Measurements from ENCODE around the gene ANKRD44. TPM values are rescaled to one million over a fixed set of nuclear protein-coding genes. Genes with fewer than 3 reads are reported as not detected.

Gene ANKRD44
- total RNA-seq, 6 experiments from 2014 or later, result 3.8 to 5.7 (median 4.7) TPM

- TF ChIP-seq CTCF (IDR thresholded peaks at IDR 0.05), result no peak
- Mint-ChIP-seq H3K27me3 (ENCODE audit: insufficient read depth) (peaks cover 1% of the 10 kb centered on the region), H3K27ac (no peak overlapping the region), H3K9me3 (no peaks in the 10 kb centered on the region), H3K36me3 (ENCODE audit: low read depth) (no peaks in the 10 kb centered on the region), H3K4me1 (ENCODE audit: low read depth) (no peaks in the 10 kb centered on the region), H3K4me3 (no peak overlapping the region)
- DNase-seq, result no peak
Measured at GRCh38 chr2:197196541-197197180, 113.9 kb downstream of the ANKRD44 start.

- peaks cover 1% of the 10 kb centered on the region for H3K27me3 Mint-ChIP-seq (ENCODE audit: insufficient read depth)
- H3K27ac Mint-ChIP-seq, result no peak overlapping the region
- DNase-seq, result no peak
- H3K9me3 Mint-ChIP-seq, result no peaks in the 10 kb centered on the region
- H3K4me1 Mint-ChIP-seq (ENCODE audit: low read depth), result no peaks in the 10 kb centered on the region
- no peak overlapping the region for H3K4me3 Mint-ChIP-seq
- TF ChIP-seq CTCF (IDR thresholded peaks at IDR 0.05), result no peak
- H3K36me3 Mint-ChIP-seq (ENCODE audit: low read depth), result no peaks in the 10 kb centered on the region
Measured at GRCh38 chr2:197195518-197195917, 115.1 kb downstream of the ANKRD44 start.

GRCh38 chr2:197191940-197192322 lies 118.6 kb downstream of the ANKRD44 start:
- no peak for TF ChIP-seq CTCF (IDR thresholded peaks at IDR 0.05)
- no peak overlapping the region for H3K4me3 Mint-ChIP-seq
- DNase-seq, result no peak
- H3K9me3 Mint-ChIP-seq, result no peaks in the 10 kb centered on the region
- H3K36me3 Mint-ChIP-seq (ENCODE audit: low read depth), result no peaks in the 10 kb centered on the region
- H3K27me3 Mint-ChIP-seq (ENCODE audit: insufficient read depth), result peaks cover 1% of the 10 kb centered on the region; the same call in 1 of the 2 replicates
- H3K4me1 Mint-ChIP-seq (ENCODE audit: low read depth), result peaks cover 10% of the 10 kb centered on the region; the same call in 1 of the 2 replicates
- H3K27ac Mint-ChIP-seq, result no peak overlapping the region

GRCh38 chr2:197191177-197191939 lies 119.2 kb downstream of the ANKRD44 start:
- Mint-ChIP-seq H3K27ac (no peak overlapping the region), H3K27me3 (ENCODE audit: insufficient read depth) (no peaks in the 10 kb centered on the region), H3K4me1 (ENCODE audit: low read depth) (peaks cover 10% of the 10 kb centered on the region; the same call in 1 of the 2 replicates), H3K36me3 (ENCODE audit: low read depth) (no peaks in the 10 kb centered on the region), H3K4me3 (no peak overlapping the region), H3K9me3 (no peaks in the 10 kb centered on the region)
- TF ChIP-seq CTCF (IDR thresholded peaks at IDR 0.05), result peak; percentile 94
- DNase-seq, result peak; percentile 23

- DNase-seq, result no peak
- Mint-ChIP-seq H3K4me3 (no peak overlapping the region), H3K4me1 (ENCODE audit: low read depth) (peaks cover 10% of the 10 kb centered on the region; the same call in 1 of the 2 replicates), H3K9me3 (no peaks in the 10 kb centered on the region), H3K27ac (no peak overlapping the region), H3K36me3 (ENCODE audit: low read depth) (no peaks in the 10 kb centered on the region), H3K27me3 (ENCODE audit: insufficient read depth) (no peaks in the 10 kb centered on the region)
- TF ChIP-seq CTCF (IDR thresholded peaks at IDR 0.05), result no peak
Measured at GRCh38 chr2:197190100-197190432, 120.5 kb downstream of the ANKRD44 start.

Measured in HFFc6 (cell line).